K562 (cell line): Measurements from ENCODE around the gene LAMP1. TPM values are rescaled to one million over a fixed set of nuclear protein-coding genes. Genes with fewer than 3 reads are reported as not detected.

Experiments used
- ATAC-seq: fragments of 200-7000 bp; cut with Tn5 transposase; 3 replicates; pipeline ENCODE4 v1.9.1; 2020; ENCODE audit warnings: moderate library complexity
- BruUV-seq: library from RNA; stranded (reverse); fragments of 400-500 nt; replicated peaks from 2 replicates; lab custom pipeline; 2021; lab: Mats Ljungman, UMichigan
- CTCF ChIA-PET: fragments of 300-600 bp; formaldehyde crosslinking; extraction: SDS; loops from one replicate; lab custom pipeline; 2021; ENCODE audit warnings: low intra/inter-chr PET ratio; lab: Yijun Ruan, JAX
- POLR2A ChIA-PET: fragments of 300-600, 350-650 bp; sonication (Branson Sonifier 250); formaldehyde crosslinking; extraction: SDS; loops from one replicate; lab custom pipeline; 2021; ENCODE audit warnings: antibody characterized with exemption, inconsistent platforms; lab: Yijun Ruan, JAX
- DNase-seq, 4 experiments: peaks; one replicate each; pipeline versions ENCODE4 v3.0.0 to v3.0.0-alpha.2; 2011 to 2018; ENCODE audit warnings: low spot score in 3 of 4, mixed read lengths in 3 of 4; ENCODE audit errors: extremely low read depth in 1 of 4
- FAIRE-seq: peaks from 2 replicates; lab custom pipeline; 2011; peaks lifted over from hg19 to GRCh38; lab: Jason Lieb, UNC
- H2AFZ ChIP-seq: 2 replicates; pipeline ENCODE4 v1.6.0; 2011; ENCODE audit warnings: low read depth, low read length, control low read depth, inconsistent platforms
- H3K27ac ChIP-seq: fragments of 200-600 bp; 3 replicates; pipeline ENCODE4 v1.8.0; 2011; ENCODE audit warnings: low read depth, mild to moderate bottlenecking, control low read depth, inconsistent platforms, low read length, moderate library complexity, mixed read lengths; ENCODE audit errors: extremely low read depth
- H3K27me3 ChIP-seq, 2 experiments: fragments of 300-600 bp in 1 of 2; 2 replicates in 1 of 2; 3 replicates in 1 of 2; pipeline versions ENCODE4 v1.6.0 to v1.8.0; 2011; ENCODE audit warnings: inconsistent platforms in 2 of 2, low read length in 2 of 2, mild to moderate bottlenecking in 1 of 2, mixed read lengths in 1 of 2, moderate library complexity in 1 of 2; ENCODE audit not compliant: control insufficient read depth in 2 of 2, insufficient read depth in 2 of 2
- H3K36me3 ChIP-seq: fragments of 300-600 bp; 3 replicates; pipeline ENCODE4 v1.8.0; 2011; ENCODE audit warnings: mild to moderate bottlenecking, low read length, inconsistent platforms; ENCODE audit not compliant: control insufficient read depth, insufficient read depth
- H3K4me1 ChIP-seq, 2 experiments: fragments of 200-600 bp in 1 of 2; replicated peaks in 1 of 2; 2 replicates in 1 of 2; 3 replicates in 1 of 2; pipeline versions ENCODE4 v1.5.1 to v1.8.0; 2011; ENCODE audit warnings: inconsistent platforms in 2 of 2, low read length in 2 of 2, mild to moderate bottlenecking in 1 of 2, mixed read lengths in 1 of 2, moderate library complexity in 1 of 2; ENCODE audit not compliant: control insufficient read depth in 2 of 2, insufficient read depth in 2 of 2
- H3K4me2 ChIP-seq: 2 replicates; pipeline ENCODE4 v1.6.1; 2011; ENCODE audit warnings: low read length, control low read depth, inconsistent platforms, mixed read lengths; ENCODE audit not compliant: insufficient read depth
- H3K4me3 ChIP-seq: fragments of 200-600 bp; sonication (generic), shearing (Covaris generic); 2 replicates; pipeline ENCODE4 v1.5.1; 2016; ENCODE audit warnings: control low read depth, inconsistent platforms
- H3K79me2 ChIP-seq: fragments of 200-600 bp; 3 replicates; pipeline ENCODE4 v1.8.0; 2011; ENCODE audit warnings: low read length, inconsistent platforms; ENCODE audit not compliant: control insufficient read depth, insufficient read depth
- H3K9ac ChIP-seq, 2 experiments: 2 replicates each; pipeline versions ENCODE4 v1.6.0 to v1.6.1; 2011; ENCODE audit warnings: low read depth in 2 of 2, low read length in 2 of 2, control low read depth in 1 of 2, inconsistent platforms in 1 of 2, mild to moderate bottlenecking in 1 of 2, mixed read lengths in 1 of 2; ENCODE audit not compliant: insufficient read depth in 1 of 2
- H3K9me1 ChIP-seq: one replicate; pipeline ENCODE4 v1.6.0; 2011; ENCODE audit warnings: inconsistent platforms, mild to moderate bottlenecking, low read length, moderate library complexity; ENCODE audit not compliant: control insufficient read depth, insufficient read depth
- H3K9me3 ChIP-seq: replicated peaks from 2 replicates; pipeline ENCODE4 v1.5.1; 2011; ENCODE audit warnings: low read depth, low read length, inconsistent platforms; ENCODE audit not compliant: control insufficient read depth, insufficient read depth
- H4K20me1 ChIP-seq: replicated peaks from 2 replicates; pipeline ENCODE4 v1.6.1; 2011; ENCODE audit warnings: low read length, inconsistent platforms, mixed read lengths; ENCODE audit not compliant: control insufficient read depth, insufficient read depth
- CGGBP1 ChIP-seq: fragments of 250-450 bp; sonication (Bioruptor Pico); IDR thresholded peaks from 2 replicates; pipeline ENCODE4 v1.9.0; 2021; ENCODE audit warnings: mild to moderate bottlenecking
- CREBBP ChIP-seq: IDR thresholded peaks from one replicate; pipeline ENCODE4 v1.6.1; 2012; ENCODE audit warnings: low read depth, mild to moderate bottlenecking, control low read depth, inconsistent platforms, low read length
- HMBOX1 ChIP-seq: sonication (generic); IDR thresholded peaks from 2 replicates; pipeline ENCODE4 v1.6.1; 2016
- KDM2B ChIP-seq: fragments of 250-450 bp; sonication (Bioruptor Pico); IDR thresholded peaks from 2 replicates; pipeline ENCODE4 v1.8.0; 2021; ENCODE audit warnings: mild to moderate bottlenecking, moderate library complexity
- MLX ChIP-seq, 2 experiments: fragments of 450-650 bp in 1 of 2; sonication (generic) in 1 of 2; formaldehyde crosslinking; conservative IDR thresholded peaks; 2 replicates each; pipeline versions ENCODE4 v1.4.0 to v1.8.1; 2020 to 2022; ENCODE audit warnings: mild to moderate bottlenecking in 1 of 2, missing genetic modification reagents in 1 of 2
- NR1H2 ChIP-seq: sonication (generic); formaldehyde crosslinking; IDR thresholded peaks from 2 replicates; pipeline ENCODE4 v1.4.0; 2020; ENCODE audit warnings: mild to moderate bottlenecking, missing genetic modification reagents
- NR4A1 ChIP-seq, 2 experiments: fragments of 250-450 bp in 1 of 2; fragments of 450-650 bp in 1 of 2; sonication (Bioruptor Pico) in 1 of 2; IDR thresholded peaks; 2 replicates each; pipeline versions ENCODE4 v1.4.0 to v1.6.1; 2016 to 2020; ENCODE audit warnings: mild to moderate bottlenecking in 2 of 2, missing compliant biosample characterization in 1 of 2, missing genetic modification characterization in 1 of 2, moderate library complexity in 1 of 2
- PHF21A ChIP-seq: fragments of 450-650 bp; IDR thresholded peaks from 2 replicates; pipeline ENCODE4 v1.6.1; 2017; ENCODE audit warnings: low read depth, borderline replicate concordance
- PTBP1 ChIP-seq: fragments of 200-400 bp; formaldehyde crosslinking; IDR thresholded peaks from 2 replicates; pipeline ENCODE4 v1.6.1; 2017; ENCODE audit warnings: low read depth, low read length
- SRSF3 ChIP-seq: fragments of 200-400 bp; formaldehyde crosslinking; IDR thresholded peaks from 2 replicates; pipeline ENCODE4 v1.6.1; 2016; ENCODE audit warnings: mild to moderate bottlenecking, low read length, moderate library complexity; ENCODE audit not compliant: insufficient read depth
- ZNF398 ChIP-seq: fragments of 250-450 bp; sonication (Bioruptor Pico); IDR thresholded peaks from 2 replicates; pipeline ENCODE4 v1.8.0; 2021; ENCODE audit warnings: moderate library complexity, mild to moderate bottlenecking, inconsistent platforms
- WGBS: fragments of 100-300 bp; shearing (Covaris generic); methylation state at CpG from one replicate; pipeline ENCODE4 v1.1.6; 2016; ENCODE audit warnings: low coverage, mixed read lengths; ENCODE audit not compliant: insufficient coverage; ENCODE audit errors: missing lambda C conversion rate; 5-methylcytosine and 5-hydroxymethylcytosine counted together
- in situ Hi-C: fragments of 300-500 bp; cut with MboI; formaldehyde crosslinking; loops from 4 replicates; pipeline ENCODE4 v1.15.0; 2018; ENCODE audit warnings: inconsistent platforms, mixed read lengths
- intact Hi-C: fragments of 100-400 bp; cut with micrococcal nuclease; formaldehyde crosslinking; loops from 2 replicates; pipeline ENCODE4 v1.14.2; 2022
- polyA plus RNA-seq, 8 experiments: library from polyadenylated mRNA; depleted of rRNA in 4 of 8; stranded (reverse) in 5 of 8; unstranded in 3 of 8; fragments of >200 nt; fragmentation: Nextera tagmentation in 2 of 8; fragmentation: Illumina TruSeq in 1 of 8; extraction: Ambion mirVana in 2 of 8; extraction: Trizol in 1 of 8; gene quantifications; 2 replicates each; pipeline versions ENCODE4 v1.2.1 to v1.2.3, GENCODE V29; 2011 to 2014; ENCODE audit warnings: inconsistent platforms in 1 of 8, missing spikeins in 1 of 8
- total RNA-seq, 7 experiments: library from RNA; depleted of rRNA in 6 of 7; stranded (reverse); fragments of >200 nt in 6 of 7; fragmentation: Illumina TruSeq in 2 of 7; extraction: Trizol in 2 of 7; gene quantifications; 2 replicates each; pipeline versions ENCODE4 v1.2.1 to v1.2.3, GENCODE V29; 2011 to 2021; ENCODE audit warnings: low replicate concordance in 1 of 7

LAMP1 gene
- total and polyA plus RNA-seq, 9 of the 15 experiments (the other 6 are each of a cell fraction or from before 2014, with no cell fraction given): 2.2 to 70.1 (median 30.5) TPM

GRCh38 chr13:113319371-113319770 lies 22.3 kb downstream of the LAMP1 start:
- no peaks in the 10 kb centered on the region for H3K9me1 ChIP-seq
- 100% methylated on average over 3 of the region's 14 CpGs for WGBS
- BruUV-seq: no TSS peak
- H3K27me3 ChIP-seq: no peaks in the 10 kb centered on the region
- no peaks in the 10 kb centered on the region for H3K79me2 ChIP-seq
- H3K27ac ChIP-seq: no peak overlapping the region
- TF ChIP-seq ZNF398 (CRISPR knock-in tag) (no peak), HMBOX1 (no peak), PTBP1 (no peak), SRSF3 (no peak), NR4A1 (CRISPR knock-in tag; IDR thresholded peaks at IDR 0.05) (no peak), NR4A1 (tag; IDR thresholded peaks at IDR 0.05) (no peak), KDM2B (CRISPR knock-in tag) (no peak), MLX (CRISPR knock-in tag; conservative IDR thresholded peaks at IDR 0.05) (no peak), CREBBP (no peak), CGGBP1 (CRISPR knock-in tag) (no peak), PHF21A (no peak), NR1H2 (CRISPR knock-in tag) (no peak)
- no peaks in the 10 kb centered on the region; a peak in 1 of 5 replicates for H3K4me1 ChIP-seq
- H3K4me2 ChIP-seq: no peak overlapping the region
- intact Hi-C loops (no loop called here), in situ Hi-C loops (no loop called here)
- FAIRE-seq (no peak), ATAC-seq (no peak), DNase-seq (no peak)
- H4K20me1 ChIP-seq: no peaks in the 10 kb centered on the region
- ChIA-PET POLR2A (interaction anchor here (0.7 kb wide), 1 partner anchor 15 kb away, joined by 3 read pairs; no protein-coding TSS in a partner anchor), CTCF (no interaction called here)
- H3K4me3 ChIP-seq: no peak overlapping the region
- no peak overlapping the region; a peak in 1 of 4 replicates for H3K9ac ChIP-seq
- peaks cover 61% of the 10 kb centered on the region; the same call in 2 of the 3 replicates for H3K36me3 ChIP-seq
- no peak overlapping the region for H2AFZ ChIP-seq
- no peaks in the 10 kb centered on the region for H3K9me3 ChIP-seq
